ENCODE data around the gene RABGAP1L. TPM values are rescaled to one million over a fixed set of nuclear protein-coding genes. Genes with fewer than 3 reads are reported as not detected.

Gene RABGAP1L
- total and polyA plus RNA-seq, 2 experiments from 2014 or later, result 9.2 to 21.4 TPM

DNA sequence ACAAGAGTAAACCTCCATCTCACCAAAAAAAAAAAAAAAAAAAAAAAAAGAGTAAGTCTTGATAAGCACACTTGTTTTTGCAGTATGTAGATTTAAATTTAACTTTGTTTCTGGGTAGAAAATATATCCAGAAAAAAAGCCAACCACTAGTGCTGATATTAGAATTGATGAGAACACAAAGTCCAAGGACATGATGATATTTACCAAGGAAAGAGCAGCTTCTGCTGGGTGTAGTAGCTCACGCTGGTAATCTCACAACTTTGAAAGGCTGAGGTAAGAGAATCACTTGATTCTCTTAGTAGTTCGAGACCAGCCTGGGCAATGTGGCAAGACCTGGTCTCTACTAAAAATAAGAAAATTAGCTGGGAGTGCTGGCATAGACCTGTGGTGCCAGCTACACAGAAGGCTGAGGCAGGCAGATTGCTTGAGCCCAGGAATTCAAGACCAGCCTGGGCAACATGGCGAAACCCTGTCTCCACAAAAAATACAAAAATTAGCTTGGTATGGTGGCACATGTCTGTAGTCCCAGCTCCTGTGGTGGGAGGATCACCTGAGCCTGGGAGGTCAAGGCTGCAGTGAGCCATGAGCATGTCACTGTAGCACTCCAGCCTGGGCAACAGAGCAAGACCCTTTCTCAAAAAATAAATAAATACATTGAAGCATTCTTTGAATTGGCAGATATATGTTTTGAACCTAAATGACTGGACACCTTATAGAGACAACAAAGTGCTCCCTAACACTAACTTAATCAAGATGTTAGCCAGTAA lies 776.8 kb downstream of the RABGAP1L start:
- TF ChIP-seq, protein P1, sequence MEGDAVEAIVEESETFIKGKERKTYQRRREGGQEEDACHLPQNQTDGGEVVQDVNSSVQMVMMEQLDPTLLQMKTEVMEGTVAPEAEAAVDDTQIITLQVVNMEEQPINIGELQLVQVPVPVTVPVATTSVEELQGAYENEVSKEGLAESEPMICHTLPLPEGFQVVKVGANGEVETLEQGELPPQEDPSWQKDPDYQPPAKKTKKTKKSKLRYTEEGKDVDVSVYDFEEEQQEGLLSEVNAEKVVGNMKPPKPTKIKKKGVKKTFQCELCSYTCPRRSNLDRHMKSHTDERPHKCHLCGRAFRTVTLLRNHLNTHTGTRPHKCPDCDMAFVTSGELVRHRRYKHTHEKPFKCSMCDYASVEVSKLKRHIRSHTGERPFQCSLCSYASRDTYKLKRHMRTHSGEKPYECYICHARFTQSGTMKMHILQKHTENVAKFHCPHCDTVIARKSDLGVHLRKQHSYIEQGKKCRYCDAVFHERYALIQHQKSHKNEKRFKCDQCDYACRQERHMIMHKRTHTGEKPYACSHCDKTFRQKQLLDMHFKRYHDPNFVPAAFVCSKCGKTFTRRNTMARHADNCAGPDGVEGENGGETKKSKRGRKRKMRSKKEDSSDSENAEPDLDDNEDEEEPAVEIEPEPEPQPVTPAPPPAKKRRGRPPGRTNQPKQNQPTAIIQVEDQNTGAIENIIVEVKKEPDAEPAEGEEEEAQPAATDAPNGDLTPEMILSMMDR (IDR thresholded peaks at IDR 0.05; ENCODE audit: low read depth, low read length), result no peak
- Histone ChIP-seq H3K36me3 (no peaks in the 10 kb centered on the region), H3K4me3 (no peak overlapping the region), H3K4me1 (ENCODE audit: low read depth) (no peaks in the 10 kb centered on the region), H3K27me3 (no peaks in the 10 kb centered on the region), H3K9me3 (ENCODE audit: low read depth) (no peaks in the 10 kb centered on the region), H3K27ac (no peak overlapping the region)
- DNase-seq (ENCODE audit: low read depth in 1 of 2, low spot score in 1 of 2), result no peak

DNA sequence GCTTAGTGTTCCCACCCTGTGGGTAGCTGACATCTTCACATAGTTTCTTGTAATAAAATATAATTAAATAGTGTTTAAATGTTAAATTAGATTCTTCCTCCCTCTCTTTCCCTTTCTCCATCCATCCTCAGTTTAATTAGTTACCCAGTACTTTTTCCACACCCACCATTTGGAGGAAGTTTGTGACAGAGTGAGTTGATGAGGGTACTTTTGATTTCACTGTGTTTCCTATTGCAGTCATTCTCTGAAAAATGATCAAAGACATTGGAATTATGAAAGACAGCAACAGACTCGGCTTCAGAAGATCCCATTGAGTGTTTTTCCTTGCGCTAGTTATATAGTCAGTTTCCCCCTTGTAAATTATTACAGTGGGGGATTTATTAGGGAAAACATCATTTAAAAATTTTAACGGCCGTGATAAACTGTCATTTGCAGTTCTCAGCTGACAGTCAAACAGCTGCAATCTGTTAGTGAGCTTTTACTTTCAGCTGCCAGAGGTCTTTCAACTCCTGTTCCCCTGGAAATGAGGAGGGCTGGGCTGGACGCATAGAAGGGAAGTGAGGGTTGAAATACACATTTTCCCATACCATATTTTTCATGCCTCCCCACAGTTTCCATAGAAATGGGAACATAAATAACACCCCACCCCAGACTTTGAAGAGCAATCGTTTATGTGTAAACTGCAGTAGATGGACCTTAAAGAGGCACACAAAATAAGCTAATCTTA lies 779.1 kb downstream of the RABGAP1L start:
- TF ChIP-seq, protein P1 (IDR thresholded peaks at IDR 0.05; ENCODE audit: low read depth, low read length), result no peak
- Histone ChIP-seq H3K4me1 (ENCODE audit: low read depth) (no peaks in the 10 kb centered on the region), H3K27me3 (no peaks in the 10 kb centered on the region), H3K9me3 (ENCODE audit: low read depth) (no peaks in the 10 kb centered on the region), H3K4me3 (no peak overlapping the region), H3K36me3 (no peaks in the 10 kb centered on the region), H3K27ac (no peak overlapping the region)
- DNase-seq (ENCODE audit: low read depth in 1 of 2, low spot score in 1 of 2), result peak in 1 of 2 donors; percentile 11

DNA sequence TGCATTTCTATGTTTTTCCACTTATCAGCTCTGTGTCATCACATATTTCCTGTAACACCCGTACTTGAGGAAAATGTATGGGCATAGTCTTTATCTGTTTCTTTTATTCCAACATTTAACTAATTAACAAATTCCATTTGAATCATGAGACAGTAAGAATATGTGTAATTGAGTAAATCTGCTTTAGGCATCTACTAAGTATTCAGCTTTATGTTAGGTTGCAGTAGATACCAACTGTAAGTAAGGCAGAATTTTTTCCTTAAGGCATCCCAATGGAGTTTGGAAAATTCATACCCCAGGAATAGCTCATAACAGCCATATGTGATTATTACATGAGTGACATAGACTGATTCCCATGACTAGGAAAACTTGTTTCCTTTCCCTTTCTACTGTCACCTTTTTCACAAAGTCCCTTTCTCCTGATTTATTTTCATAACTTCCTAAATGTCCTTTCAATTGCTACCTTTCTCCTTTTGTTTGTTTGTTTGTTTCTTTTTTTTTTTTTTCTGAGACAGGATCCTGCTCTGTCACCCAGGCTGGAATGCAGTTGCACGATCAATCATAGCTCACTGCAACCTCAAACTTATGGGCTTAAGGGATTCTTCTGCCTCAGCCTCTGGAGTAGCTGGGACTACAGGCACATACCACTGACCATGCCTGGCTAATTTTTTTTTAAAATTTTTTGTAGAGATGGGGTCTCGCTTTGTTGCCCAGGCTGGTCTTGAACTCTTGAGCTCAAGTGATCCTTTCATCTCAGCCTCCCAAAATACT lies 780.6 kb downstream of the RABGAP1L start:
- Histone ChIP-seq H3K27ac (no peak overlapping the region), H3K4me3 (no peak overlapping the region), H3K27me3 (no peaks in the 10 kb centered on the region), H3K9me3 (ENCODE audit: low read depth) (no peaks in the 10 kb centered on the region), H3K36me3 (no peaks in the 10 kb centered on the region), H3K4me1 (ENCODE audit: low read depth) (no peaks in the 10 kb centered on the region)
- TF ChIP-seq, protein P1 (IDR thresholded peaks at IDR 0.05; ENCODE audit: low read depth, low read length), result no peak
- DNase-seq (ENCODE audit: low read depth in 1 of 2, low spot score in 1 of 2), result no peak

DNA sequence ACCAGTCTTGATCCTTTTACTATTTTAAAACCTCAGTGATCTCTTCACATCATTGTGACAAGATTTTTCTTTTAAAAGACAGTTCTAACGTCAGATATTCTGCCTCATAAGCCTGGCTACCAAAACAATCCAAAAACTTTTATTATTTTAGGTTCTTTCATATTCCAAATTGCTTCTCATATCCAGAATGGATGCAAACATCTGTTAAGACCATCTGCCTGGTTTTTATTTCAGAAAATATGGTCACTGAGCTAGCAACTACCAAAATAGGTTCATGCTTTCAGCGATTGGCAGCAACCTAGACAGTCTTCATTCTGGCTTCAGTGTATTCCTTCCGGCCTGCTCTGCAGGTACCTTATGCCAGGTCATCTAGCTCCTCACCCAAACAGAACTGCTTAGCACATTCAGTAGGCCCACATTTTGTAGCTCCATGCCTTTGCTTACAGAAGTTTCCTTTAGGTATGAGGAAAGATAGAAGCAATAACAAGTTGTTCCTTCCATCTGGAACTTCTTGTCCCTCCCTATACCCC lies 781.4 kb downstream of the RABGAP1L start:
- Histone ChIP-seq H3K27ac (no peak overlapping the region), H3K27me3 (no peaks in the 10 kb centered on the region), H3K4me3 (no peak overlapping the region), H3K4me1 (ENCODE audit: low read depth) (no peaks in the 10 kb centered on the region), H3K9me3 (ENCODE audit: low read depth) (no peaks in the 10 kb centered on the region), H3K36me3 (no peaks in the 10 kb centered on the region)
- no peak for DNase-seq (ENCODE audit: low read depth in 1 of 2, low spot score in 1 of 2)
- TF ChIP-seq, protein P1 (IDR thresholded peaks at IDR 0.05; ENCODE audit: low read depth, low read length), result no peak

DNA sequence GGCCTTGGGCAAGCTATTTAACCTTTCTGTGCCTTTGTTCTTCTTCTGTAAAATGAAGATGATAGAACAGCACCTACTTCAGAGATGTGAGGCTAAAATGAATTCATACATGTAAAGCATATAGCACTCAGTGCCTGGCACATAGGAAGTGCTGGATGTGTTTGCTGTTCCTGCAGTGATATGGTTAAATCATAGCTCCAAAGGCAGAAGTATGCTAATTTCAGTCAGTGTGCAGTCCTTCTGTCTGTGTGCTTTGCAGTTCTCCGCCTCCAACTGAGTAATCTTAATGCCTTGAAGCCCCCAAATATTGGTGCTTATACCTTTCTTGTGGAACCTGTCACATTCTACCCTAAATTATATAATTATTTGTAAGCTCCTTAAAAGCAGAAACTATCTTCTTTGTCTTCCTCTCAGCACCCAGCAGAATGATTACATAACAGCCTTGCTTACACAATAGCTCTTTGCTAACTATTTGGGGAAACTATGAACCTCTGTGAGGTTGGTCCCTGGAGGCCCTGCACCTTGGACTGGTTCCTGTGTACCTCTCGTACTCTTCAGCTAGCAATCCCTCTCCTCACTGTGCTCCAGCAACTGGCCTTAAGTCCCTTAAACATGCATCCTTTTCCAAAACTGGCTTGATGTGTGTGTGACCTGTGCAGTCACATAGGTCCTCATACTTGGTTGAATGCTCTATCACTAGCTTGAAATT lies 783.4 kb downstream of the RABGAP1L start:
- Histone ChIP-seq H3K27me3 (no peaks in the 10 kb centered on the region), H3K9me3 (ENCODE audit: low read depth) (no peaks in the 10 kb centered on the region), H3K4me1 (ENCODE audit: low read depth) (no peaks in the 10 kb centered on the region), H3K27ac (no peak overlapping the region), H3K36me3 (no peaks in the 10 kb centered on the region), H3K4me3 (no peak overlapping the region)
- TF ChIP-seq, protein P1 (IDR thresholded peaks at IDR 0.05; ENCODE audit: low read depth, low read length), result no peak
- peak in 1 of 2 donors; percentile 46 for DNase-seq (ENCODE audit: low read depth in 1 of 2, low spot score in 1 of 2)

Data from cardiac muscle cell (in vitro differentiated cells and primary cell).